ENCODE results near the gene UTF1.

The UTF1 gene

DNA sequence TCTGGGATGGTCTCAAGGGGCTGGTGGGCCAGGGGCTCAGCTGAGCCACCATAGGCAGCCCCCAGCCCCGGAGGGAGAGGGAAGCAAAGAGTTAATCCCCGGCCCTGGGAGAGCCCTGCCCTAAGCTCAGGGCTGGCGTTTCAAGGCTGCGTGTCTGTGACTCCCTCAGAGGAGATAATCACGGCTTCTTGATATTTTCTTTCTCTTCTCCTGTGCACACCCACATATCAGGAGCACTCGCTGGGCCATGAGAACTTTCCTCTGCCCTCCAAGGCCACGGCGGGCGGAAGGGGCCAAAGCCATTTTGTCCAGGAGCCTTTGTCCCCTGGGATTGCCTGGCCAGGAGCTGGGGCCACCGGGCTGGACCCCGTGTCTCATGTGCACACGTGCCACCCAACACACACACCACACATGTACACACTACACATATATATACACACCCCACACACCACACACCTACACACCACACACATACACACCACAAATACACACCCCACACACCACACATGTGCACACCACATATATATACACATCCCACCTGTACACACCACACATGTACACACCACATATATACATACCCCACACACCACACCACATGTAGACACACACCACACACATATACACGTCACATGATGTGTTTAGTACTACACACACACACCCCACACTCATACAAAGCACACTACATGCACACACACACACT is 24.6 kb downstream of the UTF1 start:
- TF ChIP-seq, protein P1, sequence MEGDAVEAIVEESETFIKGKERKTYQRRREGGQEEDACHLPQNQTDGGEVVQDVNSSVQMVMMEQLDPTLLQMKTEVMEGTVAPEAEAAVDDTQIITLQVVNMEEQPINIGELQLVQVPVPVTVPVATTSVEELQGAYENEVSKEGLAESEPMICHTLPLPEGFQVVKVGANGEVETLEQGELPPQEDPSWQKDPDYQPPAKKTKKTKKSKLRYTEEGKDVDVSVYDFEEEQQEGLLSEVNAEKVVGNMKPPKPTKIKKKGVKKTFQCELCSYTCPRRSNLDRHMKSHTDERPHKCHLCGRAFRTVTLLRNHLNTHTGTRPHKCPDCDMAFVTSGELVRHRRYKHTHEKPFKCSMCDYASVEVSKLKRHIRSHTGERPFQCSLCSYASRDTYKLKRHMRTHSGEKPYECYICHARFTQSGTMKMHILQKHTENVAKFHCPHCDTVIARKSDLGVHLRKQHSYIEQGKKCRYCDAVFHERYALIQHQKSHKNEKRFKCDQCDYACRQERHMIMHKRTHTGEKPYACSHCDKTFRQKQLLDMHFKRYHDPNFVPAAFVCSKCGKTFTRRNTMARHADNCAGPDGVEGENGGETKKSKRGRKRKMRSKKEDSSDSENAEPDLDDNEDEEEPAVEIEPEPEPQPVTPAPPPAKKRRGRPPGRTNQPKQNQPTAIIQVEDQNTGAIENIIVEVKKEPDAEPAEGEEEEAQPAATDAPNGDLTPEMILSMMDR (conservative IDR thresholded peaks at IDR 0.05; ENCODE audit: low read depth, low read length): no peak
- no peak for DNase-seq (ENCODE audit: low read depth)
- no peak overlapping the region for H3K4me3 ChIP-seq (ENCODE audit: low read depth, low read length)

DNA sequence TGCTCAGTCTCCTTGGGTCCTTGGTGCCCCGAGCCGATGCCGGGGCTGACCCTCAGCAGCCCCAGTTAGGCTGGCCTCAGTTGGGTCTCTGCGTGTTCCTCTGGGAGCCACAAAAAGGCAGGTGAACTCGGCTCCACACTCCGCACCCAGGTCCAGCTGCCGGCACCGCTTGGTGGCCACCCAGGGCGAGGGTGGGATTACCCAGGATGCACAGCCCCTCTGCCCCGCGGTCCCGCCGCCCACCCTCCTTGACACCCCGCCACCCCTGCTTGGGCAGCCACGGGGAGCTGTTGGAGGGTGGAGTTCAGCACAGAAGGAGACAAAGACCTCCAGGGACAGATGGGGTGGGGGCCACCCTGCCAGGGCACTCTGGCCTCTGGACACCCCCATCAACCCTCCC is 25.3 kb downstream of the UTF1 start:
- TF ChIP-seq, protein P1 (conservative IDR thresholded peaks at IDR 0.05; ENCODE audit: low read depth, low read length): no peak
- no peak overlapping the region for H3K4me3 ChIP-seq (ENCODE audit: low read depth, low read length)
- no peak for DNase-seq (ENCODE audit: low read depth)

DNA sequence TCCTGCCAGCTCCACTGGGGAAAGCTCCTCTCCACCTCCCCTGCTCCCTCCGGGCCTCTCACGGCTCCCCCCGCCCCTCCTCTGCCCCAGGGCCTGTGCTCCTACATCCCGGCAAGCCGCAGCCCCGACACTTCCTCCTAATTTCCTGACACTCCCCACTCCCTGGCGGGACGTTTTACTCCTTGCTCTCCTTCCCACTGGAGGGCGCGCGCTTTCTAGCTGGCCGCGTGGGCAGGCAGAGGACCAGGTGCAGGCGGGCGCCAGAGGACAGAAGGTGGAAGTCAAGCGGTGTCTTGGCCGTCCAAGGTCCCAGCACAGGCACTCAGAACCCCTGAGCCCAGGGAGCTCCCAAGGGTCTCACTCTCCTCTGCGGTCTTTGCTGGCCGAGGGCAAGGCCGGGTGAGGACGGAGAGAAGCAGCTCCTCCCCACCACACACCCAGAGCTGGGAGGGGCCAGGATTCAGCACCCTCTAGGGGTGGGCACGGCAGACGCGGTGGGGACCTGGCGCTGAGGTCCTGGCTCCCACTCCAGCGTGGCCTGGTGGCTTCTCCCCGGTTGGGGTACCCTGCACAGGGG is 27.6 kb downstream of the UTF1 start:
- DNase-seq (ENCODE audit: low read depth): peak; percentile 27

DNA sequence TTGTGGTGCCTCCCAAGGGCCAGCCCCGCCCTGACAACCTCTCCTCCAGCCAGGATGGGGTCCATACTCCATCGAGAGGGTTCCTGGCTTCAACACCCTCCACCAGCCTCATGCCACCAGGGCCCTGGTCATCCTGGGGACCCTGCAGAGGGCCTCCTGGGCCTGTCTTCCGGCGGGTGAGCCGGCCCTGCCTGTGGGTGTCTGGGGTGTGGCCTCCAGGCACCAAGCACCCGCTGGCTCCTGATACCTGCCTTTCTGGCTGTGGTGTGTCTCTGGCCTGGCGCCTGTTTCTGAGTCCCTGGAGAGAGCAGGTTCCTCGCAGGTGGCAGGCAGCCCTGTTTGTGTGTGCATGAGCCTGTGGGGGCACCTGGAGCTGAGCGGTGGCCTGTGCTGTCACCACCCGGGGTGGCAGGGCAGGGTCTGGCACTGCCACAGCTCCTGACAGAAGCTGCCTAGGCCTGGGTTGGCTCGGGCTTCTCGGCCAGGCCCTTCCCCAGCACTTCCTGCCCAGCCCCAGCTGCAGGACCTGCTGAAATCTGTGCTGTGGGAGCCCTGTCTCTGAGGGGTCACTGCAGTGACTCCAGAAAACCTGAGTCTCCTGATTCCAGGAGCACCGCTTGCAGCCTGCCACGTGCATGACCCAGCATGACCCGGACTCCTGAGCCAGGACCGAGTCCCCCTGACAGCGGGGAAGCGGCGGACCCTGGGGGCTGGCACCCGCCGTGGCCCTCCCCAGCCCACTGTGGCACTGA is 28.2 kb downstream of the UTF1 start:
- TF ChIP-seq, protein P1 (conservative IDR thresholded peaks at IDR 0.05; ENCODE audit: low read depth, low read length): no peak
- DNase-seq (ENCODE audit: low read depth): no peak
- H3K4me3 ChIP-seq (ENCODE audit: low read depth, low read length): no peak overlapping the region

More for the DNA sequence above, 27.6 kb downstream of the UTF1 start:
- TF ChIP-seq, protein P1 (conservative IDR thresholded peaks at IDR 0.05; ENCODE audit: low read depth, low read length): peak; percentile 53
- no peak overlapping the region for H3K4me3 ChIP-seq (ENCODE audit: low read depth, low read length)

DNA sequence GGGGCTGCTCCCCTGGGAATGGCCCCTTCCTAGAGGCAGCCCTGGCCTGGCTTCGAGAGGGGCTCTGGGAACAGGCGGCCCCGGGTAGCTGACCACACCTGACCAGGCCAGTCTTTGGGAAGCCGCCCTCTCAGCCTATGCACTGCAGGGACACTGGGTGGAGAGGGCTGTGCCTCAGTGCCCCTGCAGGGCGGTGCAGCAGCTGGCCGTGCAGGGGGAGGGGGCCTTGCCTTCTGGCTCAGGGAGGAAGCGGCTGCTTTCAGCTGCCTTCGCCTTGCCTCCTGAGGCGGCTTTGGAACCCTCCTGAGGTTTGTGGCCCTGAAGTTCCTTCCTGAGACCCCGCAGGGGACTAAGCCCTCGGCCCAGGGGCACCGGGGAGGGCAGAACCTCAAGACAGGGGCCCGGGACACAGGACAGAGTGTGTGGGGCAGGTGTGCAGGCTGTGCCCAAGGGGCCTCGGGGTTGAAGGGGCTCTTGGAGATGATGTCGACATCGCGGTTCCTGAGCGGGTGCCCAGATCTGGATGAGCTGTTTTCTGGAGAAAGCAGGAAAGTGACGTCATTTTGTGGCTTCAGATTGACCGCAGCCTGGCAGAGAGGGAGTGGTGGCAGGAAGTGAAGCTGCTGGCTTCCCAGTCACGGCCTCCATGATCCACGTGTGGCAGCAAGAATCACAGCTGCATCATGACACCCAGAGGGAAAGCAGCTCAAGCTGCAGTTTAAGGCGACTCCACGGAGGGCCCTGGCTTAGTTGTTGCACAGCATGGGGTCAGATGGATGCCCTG is 29.0 kb downstream of the UTF1 start:
- peak; percentile 97 for DNase-seq (ENCODE audit: low read depth)
- no peak overlapping the region for H3K4me3 ChIP-seq (ENCODE audit: low read depth, low read length)
- TF ChIP-seq, protein P1 (conservative IDR thresholded peaks at IDR 0.05; ENCODE audit: low read depth, low read length): no peak

DNA sequence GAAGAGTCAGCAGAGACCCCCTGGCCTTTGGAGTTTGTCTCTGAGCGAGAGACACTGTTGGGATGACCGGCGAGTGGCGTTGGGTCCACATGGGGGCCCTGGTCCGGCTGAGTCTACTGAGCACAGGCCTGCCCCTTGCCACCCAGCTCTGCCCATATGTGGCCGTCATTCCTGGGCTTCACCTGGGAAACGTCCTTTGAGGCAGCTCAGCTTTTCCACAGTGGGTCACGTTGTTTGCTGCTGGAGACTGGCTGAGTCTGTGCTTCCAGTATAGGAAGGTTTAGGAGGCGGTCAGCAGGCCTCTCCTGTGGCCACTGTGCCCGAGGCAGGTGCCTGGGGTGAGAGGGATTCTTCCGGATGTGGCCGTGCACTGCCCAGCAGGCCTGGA is 29.6 kb downstream of the UTF1 start:
- DNase-seq (ENCODE audit: low read depth): peak; percentile 13
- TF ChIP-seq, protein P1 (conservative IDR thresholded peaks at IDR 0.05; ENCODE audit: low read depth, low read length): no peak

More for the DNA sequence above, 29.6 kb downstream of the UTF1 start:
- H3K4me3 ChIP-seq (ENCODE audit: low read depth, low read length): no peak overlapping the region
